Endometrium (tissue), 2 donors: ENCODE data around the gene RASSF7.

ENCODE experiments used
- FAIRE-seq: peaks from 2 replicates; lab custom pipeline; 2012; peaks lifted over from hg19 to GRCh38; lab: Jason Lieb, UNC
- donor health status: control.
- donor health status: control.

The RASSF7 gene

DNA sequence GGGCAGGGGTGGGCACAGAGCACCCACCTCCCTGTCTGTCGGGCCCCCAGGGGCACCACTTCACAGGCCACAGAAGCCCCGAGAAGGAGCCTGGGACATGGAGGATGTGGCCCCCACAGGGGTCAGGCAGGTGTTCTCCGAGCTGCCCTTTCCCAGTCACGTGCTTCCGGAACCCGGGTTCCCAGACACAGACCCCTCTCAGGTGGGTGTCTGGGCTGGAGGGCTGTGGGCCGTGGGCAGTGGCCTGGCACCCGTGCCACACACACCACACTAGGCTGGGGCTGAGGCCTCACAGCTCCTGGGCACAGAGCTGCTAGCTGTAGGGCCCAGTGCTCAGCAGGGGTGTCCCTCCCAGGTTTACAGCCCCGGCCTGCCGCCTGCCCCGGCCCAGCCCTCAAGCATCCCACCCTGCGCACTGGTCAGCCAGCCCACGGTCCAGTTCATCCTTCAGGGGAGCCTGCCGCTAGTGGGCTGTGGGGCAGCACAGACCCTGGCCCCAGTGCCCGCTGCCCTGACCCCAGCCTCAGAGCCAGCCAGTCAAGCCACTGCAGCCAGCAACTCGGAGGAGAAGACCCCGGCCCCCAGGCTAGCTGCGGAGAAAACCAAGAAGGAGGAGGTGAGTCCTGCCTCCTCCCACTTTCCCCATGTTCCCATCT lies 49.5 kb downstream of the RASSF7 start:
- no peak for FAIRE-seq

GRCh38 chr11:611001-611996 lies 50.5 kb downstream of the RASSF7 start:
- no peak for FAIRE-seq

DNA sequence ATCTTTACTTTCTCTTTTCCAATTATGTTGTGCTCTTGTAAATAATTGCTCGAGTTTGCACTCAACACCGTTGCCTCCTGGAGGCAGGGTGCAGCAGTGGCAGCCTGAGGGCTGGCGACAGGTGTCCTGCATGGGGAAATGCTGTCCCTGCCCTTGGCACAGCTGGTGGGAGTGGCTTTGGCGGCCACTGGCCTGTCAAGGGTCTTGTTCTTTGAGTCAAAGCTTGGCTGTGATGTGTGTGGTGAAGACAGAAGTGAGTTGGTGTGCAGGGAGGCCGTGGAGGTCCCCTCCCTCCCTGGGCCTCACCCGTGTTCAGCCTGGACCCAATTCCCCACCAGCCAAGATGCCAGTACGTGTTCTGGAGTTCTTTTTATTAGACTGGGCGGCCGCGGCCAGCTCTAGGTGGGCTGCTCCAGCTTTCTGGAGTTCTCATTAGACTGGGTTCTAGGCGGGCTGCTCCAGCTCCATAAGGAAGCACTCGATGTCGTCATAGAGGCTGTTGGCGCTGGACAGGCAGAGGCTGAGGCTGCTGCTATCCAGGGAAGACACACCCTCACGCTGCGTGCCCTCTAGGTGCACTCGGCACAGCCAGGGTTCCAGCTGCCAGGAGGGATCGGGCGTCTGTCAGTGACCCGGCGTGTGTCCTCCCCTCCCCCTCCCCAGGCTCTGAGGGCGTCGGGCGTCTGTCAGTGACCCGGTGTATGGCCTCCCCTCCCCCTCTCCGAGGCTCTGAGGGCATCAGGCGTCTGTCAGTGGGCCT lies 51.6 kb downstream of the RASSF7 start:
- no peak for FAIRE-seq

DNA sequence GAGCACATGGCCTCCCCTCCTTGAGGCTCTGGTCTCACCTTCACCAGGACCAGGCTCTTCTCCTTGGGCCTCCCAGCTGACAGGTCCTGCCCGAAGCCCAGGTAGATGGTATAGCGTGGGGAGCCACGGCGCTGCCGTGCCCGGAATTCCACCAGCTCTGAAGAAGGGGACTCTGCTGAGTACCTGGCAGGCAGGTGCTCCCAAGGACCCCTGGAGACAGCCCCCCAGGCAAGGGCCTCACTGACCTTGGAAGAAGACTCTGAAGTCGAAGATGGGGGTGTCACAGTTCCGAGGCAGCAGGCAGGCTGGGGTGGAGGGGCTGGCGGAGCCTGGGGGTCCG lies 52.2 kb downstream of the RASSF7 start:
- FAIRE-seq = no peak

- FAIRE-seq = no peak
Measured at GRCh38 chr11:613369-613968, 52.7 kb downstream of the RASSF7 start.
